K562 (cell line): ENCODE results near the gene ARMC7. TPM values are rescaled to one million over a fixed set of nuclear protein-coding genes. Genes with fewer than 3 reads are reported as not detected.

ENCODE experiments used
- ARNT ChIP-seq, 2 experiments: fragments of 450-650 bp; IDR thresholded peaks; 2 replicates each; pipeline ENCODE4 v1.6.1; 2016; ENCODE audit warnings: mild to moderate bottlenecking in 1 of 2
- CCNT2 ChIP-seq: IDR thresholded peaks from 2 replicates; pipeline ENCODE4 v1.6.1; 2011; ENCODE audit warnings: borderline replicate concordance, low read depth, mild to moderate bottlenecking, moderate library complexity, mixed read lengths, low read length; ENCODE audit not compliant: insufficient read length; ENCODE audit errors: extremely low read depth
- CHD4 ChIP-seq: fragments of 200-600 bp; sonication (generic); IDR thresholded peaks from 3 replicates; pipeline ENCODE4 v1.6.1; 2012; ENCODE audit warnings: low read depth, mild to moderate bottlenecking, mixed read lengths, low read length, inconsistent platforms; ENCODE audit not compliant: insufficient read depth, insufficient replicate concordance, poor library complexity, severe bottlenecking
- FOS ChIP-seq: IDR thresholded peaks from 3 replicates; pipeline ENCODE4 v1.6.1; 2011; ENCODE audit not compliant: insufficient read length; ENCODE audit errors: extremely low read depth
- FOXP1 ChIP-seq: sonication (generic); formaldehyde crosslinking; IDR thresholded peaks from 2 replicates; pipeline ENCODE4 v1.8.0; 2022; ENCODE audit warnings: mild to moderate bottlenecking, missing genetic modification reagents
- HMG20A ChIP-seq: fragments of 450-650 bp; formaldehyde crosslinking; conservative IDR thresholded peaks from 2 replicates; pipeline ENCODE4 v1.4.0; 2020; ENCODE audit warnings: mild to moderate bottlenecking, mixed read lengths
- HOXB6 ChIP-seq: fragments of 250-450 bp; sonication (Bioruptor Pico); IDR thresholded peaks from 2 replicates; pipeline ENCODE4 v1.5.1; 2022; ENCODE audit warnings: mild to moderate bottlenecking, borderline replicate concordance
- KLF10 ChIP-seq: fragments of 250-450 bp; sonication (Bioruptor Pico); IDR thresholded peaks from 2 replicates; pipeline ENCODE4 v1.6.1; 2021; ENCODE audit warnings: matching md5 sums
- LCOR ChIP-seq: sonication (generic); formaldehyde crosslinking; IDR thresholded peaks from 2 replicates; pipeline ENCODE4 v1.8.0; 2022; ENCODE audit warnings: mild to moderate bottlenecking, missing genetic modification reagents
- NFXL1 ChIP-seq: fragments of 450-650 bp; formaldehyde crosslinking; IDR thresholded peaks from 2 replicates; pipeline ENCODE4 v1.4.0; 2021; ENCODE audit warnings: mild to moderate bottlenecking
- NR1H2 ChIP-seq: sonication (generic); formaldehyde crosslinking; IDR thresholded peaks from 2 replicates; pipeline ENCODE4 v1.4.0; 2020; ENCODE audit warnings: mild to moderate bottlenecking, missing genetic modification reagents
- ZNF175 ChIP-seq: fragments of 200-800 bp; sonication (Bioruptor generic); IDR thresholded peaks from 2 replicates; pipeline ENCODE4 v1.6.1; 2016; ENCODE audit warnings: low read depth, mild to moderate bottlenecking, missing genetic modification characterization, missing compliant biosample characterization
- ZNF764 ChIP-seq: fragments of 250-450 bp; sonication (Bioruptor Pico); IDR thresholded peaks from 2 replicates; pipeline ENCODE4 v1.4.0; 2020; ENCODE audit warnings: low read depth, mild to moderate bottlenecking, moderate library complexity
- ZNF830 ChIP-seq: fragments of 250-450 bp; sonication (Bioruptor Pico); IDR thresholded peaks from 2 replicates; pipeline ENCODE4 v1.5.0; 2021; ENCODE audit warnings: mild to moderate bottlenecking
- polyA plus RNA-seq, 8 experiments: library from polyadenylated mRNA; depleted of rRNA in 4 of 8; stranded (reverse) in 5 of 8; unstranded in 3 of 8; fragments of >200 nt; fragmentation: Nextera tagmentation in 2 of 8; fragmentation: Illumina TruSeq in 1 of 8; extraction: Ambion mirVana in 2 of 8; extraction: Trizol in 1 of 8; gene quantifications; 2 replicates each; pipeline versions ENCODE4 v1.2.1 to v1.2.3, GENCODE V29; 2011 to 2014; ENCODE audit warnings: inconsistent platforms in 1 of 8, missing spikeins in 1 of 8
- total RNA-seq, 7 experiments: library from RNA; depleted of rRNA in 6 of 7; stranded (reverse); fragments of >200 nt in 6 of 7; fragmentation: Illumina TruSeq in 2 of 7; extraction: Trizol in 2 of 7; gene quantifications; 2 replicates each; pipeline versions ENCODE4 v1.2.1 to v1.2.3, GENCODE V29; 2011 to 2021; ENCODE audit warnings: low replicate concordance in 1 of 7
- TF ChIP-seq, protein P1 (sequence below): fragments of 250-450 bp; sonication (Bioruptor Pico); IDR thresholded peaks from 2 replicates; pipeline ENCODE4 v1.5.0; 2021; ENCODE audit warnings: mild to moderate bottlenecking, moderate library complexity
- TF ChIP-seq, protein P2 (sequence below): fragments of 200-400 bp; formaldehyde crosslinking; IDR thresholded peaks from 2 replicates; pipeline ENCODE4 v1.6.1; 2017; ENCODE audit warnings: mild to moderate bottlenecking, low read depth, low read length, moderate library complexity
- TF ChIP-seq, protein P3 (sequence below): fragments of 250-450 bp; sonication (Bioruptor Pico); IDR thresholded peaks from 2 replicates; pipeline ENCODE4 v1.5.0; 2021
- TF ChIP-seq, protein P4 (sequence below): fragments of 450-650 bp; IDR thresholded peaks from 2 replicates; pipeline ENCODE4 v1.6.1; 2016; ENCODE audit warnings: antibody characterized with exemption
- TF ChIP-seq, protein P5 (sequence below): sonication (generic); formaldehyde crosslinking; IDR thresholded peaks from 2 replicates; pipeline ENCODE4 v1.8.1; 2022; ENCODE audit warnings: missing genetic modification reagents

The ARMC7 gene
- total and polyA plus RNA-seq, 9 of the 15 experiments (the other 6 are each of a cell fraction or from before 2014, with no cell fraction given) = 1.4 to 15.2 (median 5.9) TPM

DNA sequence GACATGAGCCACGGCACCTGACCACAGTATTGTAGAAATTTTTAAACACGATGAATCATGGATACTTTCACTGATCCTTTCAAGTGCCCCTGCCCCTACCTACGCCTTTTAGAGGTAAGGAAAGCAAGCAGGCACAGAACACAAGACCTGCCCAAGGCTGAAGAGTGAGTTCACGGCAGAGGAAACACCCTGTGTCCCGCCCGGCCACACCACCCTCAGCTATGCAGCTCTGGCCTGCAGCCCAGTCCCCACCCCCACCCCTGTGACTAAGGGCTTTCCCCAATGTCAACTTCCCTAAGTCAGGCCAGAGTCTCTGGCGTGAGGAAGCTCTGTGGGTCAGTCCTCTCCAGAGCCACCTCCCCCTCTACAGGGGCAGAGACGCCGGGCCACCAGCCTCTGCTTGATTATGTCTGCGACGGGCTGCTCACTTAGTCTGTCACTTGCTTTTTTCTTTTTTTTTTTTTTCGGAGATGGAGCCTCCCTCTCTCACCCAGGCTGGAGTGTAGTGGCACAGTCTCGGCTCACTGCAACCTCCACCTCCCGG, 13.6 kb upstream of the ARMC7 start (continued):
- TF ChIP-seq, protein P1, sequence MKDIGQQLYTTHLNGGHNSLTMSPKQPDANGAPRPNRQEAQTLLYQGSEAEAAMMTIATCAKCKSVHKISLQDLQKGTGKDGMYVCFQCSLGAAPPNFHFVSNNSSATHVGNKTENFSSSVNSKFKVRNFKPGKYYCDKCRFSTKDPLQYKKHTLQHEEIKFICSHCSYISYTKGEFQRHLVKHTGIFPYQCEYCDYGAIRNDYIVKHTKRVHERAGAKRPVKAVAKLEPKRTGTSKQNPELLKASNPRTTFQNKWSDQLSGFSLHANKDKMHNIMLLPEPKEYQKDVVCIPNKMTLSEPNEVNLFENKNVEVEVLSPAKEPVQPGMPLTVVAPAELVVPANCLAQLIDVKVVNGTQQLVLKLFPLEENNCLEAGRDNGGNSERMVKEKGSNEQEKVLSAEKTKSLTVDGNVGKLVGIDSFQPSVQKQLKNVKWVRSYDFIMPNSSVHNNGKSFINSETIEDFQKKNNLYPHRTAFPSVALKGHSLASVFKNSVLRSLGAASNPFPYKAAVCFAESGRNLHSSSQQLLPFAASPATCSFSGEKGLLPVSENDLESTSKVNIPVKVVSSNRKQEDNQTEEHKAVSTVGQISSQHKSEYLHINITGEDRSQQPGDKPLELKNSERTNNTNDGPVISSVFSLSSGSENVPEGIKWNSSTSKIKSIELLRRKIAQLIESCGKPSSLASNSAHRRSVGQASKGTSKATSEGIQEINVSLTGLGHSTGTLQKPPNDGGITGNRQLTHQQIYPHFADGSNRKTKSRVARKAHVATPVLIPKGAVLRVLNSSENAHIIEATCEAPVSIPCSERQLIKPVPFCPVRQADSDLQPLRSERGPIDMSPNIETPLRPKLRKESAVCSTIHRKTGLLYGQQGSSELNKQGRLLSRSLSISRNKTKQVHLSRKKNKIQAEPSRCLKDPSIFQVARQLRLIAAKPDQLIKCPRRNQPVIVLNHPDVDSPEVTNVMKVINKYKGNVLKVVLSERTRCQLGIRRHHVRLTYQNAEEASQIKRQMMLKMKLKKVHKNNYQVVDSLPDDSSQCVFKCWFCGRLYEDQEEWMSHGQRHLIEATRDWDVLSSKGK (CRISPR knock-in tag) = no peak
- TF ChIP-seq KLF10 (CRISPR knock-in tag) (no peak), FOS (no peak), ARNT (IDR thresholded peaks at IDR 0.05) (peak in 1 of 2 experiments; percentile 71; a peak in 1 of 4 replicates), HMG20A (no peak), LCOR (0 out of 2 replicates have a peak, but pooled peaks have one; percentile 33), NFXL1 (no peak), FOXP1 (CRISPR knock-in tag) (no peak), NR1H2 (no peak), CCNT2 (peak; percentile 73), ZNF764 (CRISPR knock-in tag) (no peak), CHD4 (no peak), HOXB6 (CRISPR knock-in tag) (no peak), ZNF175 (CRISPR knock-in tag) (no peak), ZNF830 (CRISPR knock-in tag) (no peak)
- TF ChIP-seq, protein P2, sequence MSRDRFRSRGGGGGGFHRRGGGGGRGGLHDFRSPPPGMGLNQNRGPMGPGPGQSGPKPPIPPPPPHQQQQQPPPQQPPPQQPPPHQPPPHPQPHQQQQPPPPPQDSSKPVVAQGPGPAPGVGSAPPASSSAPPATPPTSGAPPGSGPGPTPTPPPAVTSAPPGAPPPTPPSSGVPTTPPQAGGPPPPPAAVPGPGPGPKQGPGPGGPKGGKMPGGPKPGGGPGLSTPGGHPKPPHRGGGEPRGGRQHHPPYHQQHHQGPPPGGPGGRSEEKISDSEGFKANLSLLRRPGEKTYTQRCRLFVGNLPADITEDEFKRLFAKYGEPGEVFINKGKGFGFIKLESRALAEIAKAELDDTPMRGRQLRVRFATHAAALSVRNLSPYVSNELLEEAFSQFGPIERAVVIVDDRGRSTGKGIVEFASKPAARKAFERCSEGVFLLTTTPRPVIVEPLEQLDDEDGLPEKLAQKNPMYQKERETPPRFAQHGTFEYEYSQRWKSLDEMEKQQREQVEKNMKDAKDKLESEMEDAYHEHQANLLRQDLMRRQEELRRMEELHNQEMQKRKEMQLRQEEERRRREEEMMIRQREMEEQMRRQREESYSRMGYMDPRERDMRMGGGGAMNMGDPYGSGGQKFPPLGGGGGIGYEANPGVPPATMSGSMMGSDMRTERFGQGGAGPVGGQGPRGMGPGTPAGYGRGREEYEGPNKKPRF = no peak
- TF ChIP-seq, protein P3, sequence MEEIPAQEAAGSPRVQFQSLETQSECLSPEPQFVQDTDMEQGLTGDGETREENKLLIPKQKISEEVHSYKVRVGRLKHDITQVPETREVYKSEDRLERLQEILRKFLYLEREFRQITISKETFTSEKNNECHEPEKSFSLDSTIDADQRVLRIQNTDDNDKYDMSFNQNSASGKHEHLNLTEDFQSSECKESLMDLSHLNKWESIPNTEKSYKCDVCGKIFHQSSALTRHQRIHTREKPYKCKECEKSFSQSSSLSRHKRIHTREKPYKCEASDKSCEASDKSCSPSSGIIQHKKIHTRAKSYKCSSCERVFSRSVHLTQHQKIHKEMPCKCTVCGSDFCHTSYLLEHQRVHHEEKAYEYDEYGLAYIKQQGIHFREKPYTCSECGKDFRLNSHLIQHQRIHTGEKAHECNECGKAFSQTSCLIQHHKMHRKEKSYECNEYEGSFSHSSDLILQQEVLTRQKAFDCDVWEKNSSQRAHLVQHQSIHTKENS (CRISPR knock-in tag) = no peak
- TF ChIP-seq, protein P4, sequence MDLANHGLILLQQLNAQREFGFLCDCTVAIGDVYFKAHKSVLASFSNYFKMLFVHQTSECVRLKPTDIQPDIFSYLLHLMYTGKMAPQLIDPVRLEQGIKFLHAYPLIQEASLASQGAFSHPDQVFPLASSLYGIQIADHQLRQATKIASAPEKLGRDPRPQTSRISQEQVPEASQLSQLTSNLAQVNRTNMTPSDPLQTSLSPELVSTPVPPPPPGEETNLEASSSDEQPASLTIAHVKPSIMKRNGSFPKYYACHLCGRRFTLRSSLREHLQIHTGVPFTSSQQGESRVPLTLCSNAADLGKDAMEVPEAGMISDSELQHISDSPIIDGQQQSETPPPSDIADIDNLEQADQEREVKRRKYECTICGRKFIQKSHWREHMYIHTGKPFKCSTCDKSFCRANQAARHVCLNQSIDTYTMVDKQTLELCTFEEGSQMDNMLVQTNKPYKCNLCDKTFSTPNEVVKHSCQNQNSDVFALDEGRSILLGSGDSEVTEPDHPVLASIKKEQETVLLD = peak; percentile 71; the same call in 1 of the 2 replicates
- TF ChIP-seq, protein P5, sequence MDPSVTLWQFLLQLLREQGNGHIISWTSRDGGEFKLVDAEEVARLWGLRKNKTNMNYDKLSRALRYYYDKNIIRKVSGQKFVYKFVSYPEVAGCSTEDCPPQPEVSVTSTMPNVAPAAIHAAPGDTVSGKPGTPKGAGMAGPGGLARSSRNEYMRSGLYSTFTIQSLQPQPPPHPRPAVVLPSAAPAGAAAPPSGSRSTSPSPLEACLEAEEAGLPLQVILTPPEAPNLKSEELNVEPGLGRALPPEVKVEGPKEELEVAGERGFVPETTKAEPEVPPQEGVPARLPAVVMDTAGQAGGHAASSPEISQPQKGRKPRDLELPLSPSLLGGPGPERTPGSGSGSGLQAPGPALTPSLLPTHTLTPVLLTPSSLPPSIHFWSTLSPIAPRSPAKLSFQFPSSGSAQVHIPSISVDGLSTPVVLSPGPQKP = no peak
